ENCODE measurements around the gene PRAC1.

PRAC1 gene

DNA sequence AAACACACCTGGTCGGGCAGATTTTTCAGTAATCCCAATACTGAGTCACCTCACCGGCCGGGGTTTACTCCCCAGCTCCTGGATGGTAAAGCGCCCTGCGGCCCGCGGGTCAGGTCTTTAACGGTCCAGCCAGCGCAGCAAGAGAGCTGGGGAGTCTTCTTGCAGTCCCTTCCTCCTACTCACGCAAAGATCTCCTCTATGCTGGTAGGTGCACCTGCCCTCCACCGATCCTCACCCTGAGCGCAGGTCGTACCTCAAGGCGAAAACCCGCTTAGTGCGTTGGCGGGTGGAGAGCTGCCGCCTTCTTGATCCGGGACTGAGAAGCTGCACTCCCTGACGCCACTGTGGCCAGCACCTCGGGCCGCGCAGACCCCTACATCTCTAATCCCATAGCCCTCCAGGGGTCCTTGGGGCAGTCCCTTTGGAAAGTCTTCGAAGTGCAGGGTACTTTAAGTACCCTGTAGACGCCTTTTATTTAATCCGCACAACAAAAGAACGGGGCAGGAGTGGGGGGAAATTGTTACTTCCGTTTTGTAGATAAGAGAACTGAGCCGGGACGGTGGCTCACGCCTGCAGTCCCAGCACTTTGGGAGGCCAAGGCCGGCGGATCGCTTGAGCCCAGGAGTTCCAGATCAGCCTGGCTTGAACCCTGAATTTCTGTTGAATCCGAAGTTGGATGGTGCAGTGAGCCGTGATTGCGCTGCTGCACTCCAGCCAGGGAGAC lies 16.6 kb upstream of the PRAC1 start:
- TF ChIP-seq POLR2AphosphoS5 (IDR thresholded peaks at IDR 0.05; ENCODE audit: low read depth, low read length) = no peak
- TF ChIP-seq, protein P1, sequence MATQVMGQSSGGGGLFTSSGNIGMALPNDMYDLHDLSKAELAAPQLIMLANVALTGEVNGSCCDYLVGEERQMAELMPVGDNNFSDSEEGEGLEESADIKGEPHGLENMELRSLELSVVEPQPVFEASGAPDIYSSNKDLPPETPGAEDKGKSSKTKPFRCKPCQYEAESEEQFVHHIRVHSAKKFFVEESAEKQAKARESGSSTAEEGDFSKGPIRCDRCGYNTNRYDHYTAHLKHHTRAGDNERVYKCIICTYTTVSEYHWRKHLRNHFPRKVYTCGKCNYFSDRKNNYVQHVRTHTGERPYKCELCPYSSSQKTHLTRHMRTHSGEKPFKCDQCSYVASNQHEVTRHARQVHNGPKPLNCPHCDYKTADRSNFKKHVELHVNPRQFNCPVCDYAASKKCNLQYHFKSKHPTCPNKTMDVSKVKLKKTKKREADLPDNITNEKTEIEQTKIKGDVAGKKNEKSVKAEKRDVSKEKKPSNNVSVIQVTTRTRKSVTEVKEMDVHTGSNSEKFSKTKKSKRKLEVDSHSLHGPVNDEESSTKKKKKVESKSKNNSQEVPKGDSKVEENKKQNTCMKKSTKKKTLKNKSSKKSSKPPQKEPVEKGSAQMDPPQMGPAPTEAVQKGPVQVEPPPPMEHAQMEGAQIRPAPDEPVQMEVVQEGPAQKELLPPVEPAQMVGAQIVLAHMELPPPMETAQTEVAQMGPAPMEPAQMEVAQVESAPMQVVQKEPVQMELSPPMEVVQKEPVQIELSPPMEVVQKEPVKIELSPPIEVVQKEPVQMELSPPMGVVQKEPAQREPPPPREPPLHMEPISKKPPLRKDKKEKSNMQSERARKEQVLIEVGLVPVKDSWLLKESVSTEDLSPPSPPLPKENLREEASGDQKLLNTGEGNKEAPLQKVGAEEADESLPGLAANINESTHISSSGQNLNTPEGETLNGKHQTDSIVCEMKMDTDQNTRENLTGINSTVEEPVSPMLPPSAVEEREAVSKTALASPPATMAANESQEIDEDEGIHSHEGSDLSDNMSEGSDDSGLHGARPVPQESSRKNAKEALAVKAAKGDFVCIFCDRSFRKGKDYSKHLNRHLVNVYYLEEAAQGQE (IDR thresholded peaks at IDR 0.05; ENCODE audit: insufficient read depth in 1 of 2, low read depth in 2 of 2, low read length in 2 of 2) = no peak
- TF ChIP-seq SIN3A (IDR thresholded peaks at IDR 0.05; ENCODE audit: borderline replicate concordance, insufficient read depth, low read length) = no peak
- no peak for TF ChIP-seq FOXP2 (optimal IDR thresholded peaks at IDR 0.05; ENCODE audit: borderline replicate concordance, extremely low read depth, extremely low read length, insufficient read depth)
- no peak for TF ChIP-seq TAF1 (IDR thresholded peaks at IDR 0.05; ENCODE audit: borderline replicate concordance, insufficient read depth, low read length)

DNA sequence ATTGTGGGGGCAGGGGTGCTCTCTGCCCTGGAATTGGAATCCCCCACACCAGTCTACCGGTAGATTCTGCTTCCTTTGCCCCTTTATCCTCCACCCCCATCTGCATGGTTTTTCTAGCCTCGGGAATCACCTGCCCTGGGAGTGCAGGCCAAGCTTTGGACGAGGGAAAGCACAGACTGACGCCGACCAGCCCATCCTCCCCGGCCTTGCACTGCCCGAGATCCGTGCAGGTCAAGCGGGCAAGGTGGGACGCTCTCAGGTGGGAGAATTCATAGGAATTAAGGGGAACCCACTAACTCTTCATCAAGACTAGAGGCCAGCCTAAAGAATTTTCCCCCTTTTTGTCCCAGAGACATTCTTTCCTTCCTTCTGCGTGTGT lies 16.1 kb upstream of the PRAC1 start:
- TF ChIP-seq SIN3A (IDR thresholded peaks at IDR 0.05; ENCODE audit: borderline replicate concordance, insufficient read depth, low read length) = no peak
- TF ChIP-seq TAF1 (IDR thresholded peaks at IDR 0.05; ENCODE audit: borderline replicate concordance, insufficient read depth, low read length) = no peak
- TF ChIP-seq, protein P1 (IDR thresholded peaks at IDR 0.05; ENCODE audit: insufficient read depth in 1 of 2, low read depth in 2 of 2, low read length in 2 of 2) = no peak
- TF ChIP-seq POLR2AphosphoS5 (IDR thresholded peaks at IDR 0.05; ENCODE audit: low read depth, low read length) = no peak
- no peak for TF ChIP-seq FOXP2 (optimal IDR thresholded peaks at IDR 0.05; ENCODE audit: borderline replicate concordance, extremely low read depth, extremely low read length, insufficient read depth)

- TF ChIP-seq TAF1 (IDR thresholded peaks at IDR 0.05; ENCODE audit: borderline replicate concordance, insufficient read depth, low read length) (no peak), FOXP2 (optimal IDR thresholded peaks at IDR 0.05; ENCODE audit: borderline replicate concordance, extremely low read depth, extremely low read length, insufficient read depth) (no peak), POLR2AphosphoS5 (IDR thresholded peaks at IDR 0.05; ENCODE audit: low read depth, low read length) (no peak), SIN3A (IDR thresholded peaks at IDR 0.05; ENCODE audit: borderline replicate concordance, insufficient read depth, low read length) (no peak)
- TF ChIP-seq, protein P1 (IDR thresholded peaks at IDR 0.05; ENCODE audit: insufficient read depth in 1 of 2, low read depth in 2 of 2, low read length in 2 of 2) = no peak
These were observed 15.2 kb upstream of the PRAC1 start for GRCh38 chr17:48737330-48738043.

GRCh38 chr17:48735062-48735351 lies 12.7 kb upstream of the PRAC1 start:
- no peak for TF ChIP-seq FOXP2 (optimal IDR thresholded peaks at IDR 0.05; ENCODE audit: borderline replicate concordance, extremely low read depth, extremely low read length, insufficient read depth)
- TF ChIP-seq SIN3A (IDR thresholded peaks at IDR 0.05; ENCODE audit: borderline replicate concordance, insufficient read depth, low read length) = no peak
- TF ChIP-seq TAF1 (IDR thresholded peaks at IDR 0.05; ENCODE audit: borderline replicate concordance, insufficient read depth, low read length) = no peak
- TF ChIP-seq POLR2AphosphoS5 (IDR thresholded peaks at IDR 0.05; ENCODE audit: low read depth, low read length) = no peak
- TF ChIP-seq, protein P1 (IDR thresholded peaks at IDR 0.05; ENCODE audit: insufficient read depth in 1 of 2, low read depth in 2 of 2, low read length in 2 of 2) = no peak
